NK-92 (cell line): ENCODE data around the gene LYPD4.

ENCODE experiments used
- DNase-seq: peaks from one replicate; lab custom pipeline; 2025; ENCODE audit not compliant: unreplicated experiment; lab: John Stamatoyannopoulos, UW

Gene LYPD4, protein sequence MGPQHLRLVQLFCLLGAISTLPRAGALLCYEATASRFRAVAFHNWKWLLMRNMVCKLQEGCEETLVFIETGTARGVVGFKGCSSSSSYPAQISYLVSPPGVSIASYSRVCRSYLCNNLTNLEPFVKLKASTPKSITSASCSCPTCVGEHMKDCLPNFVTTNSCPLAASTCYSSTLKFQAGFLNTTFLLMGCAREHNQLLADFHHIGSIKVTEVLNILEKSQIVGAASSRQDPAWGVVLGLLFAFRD

DNA sequence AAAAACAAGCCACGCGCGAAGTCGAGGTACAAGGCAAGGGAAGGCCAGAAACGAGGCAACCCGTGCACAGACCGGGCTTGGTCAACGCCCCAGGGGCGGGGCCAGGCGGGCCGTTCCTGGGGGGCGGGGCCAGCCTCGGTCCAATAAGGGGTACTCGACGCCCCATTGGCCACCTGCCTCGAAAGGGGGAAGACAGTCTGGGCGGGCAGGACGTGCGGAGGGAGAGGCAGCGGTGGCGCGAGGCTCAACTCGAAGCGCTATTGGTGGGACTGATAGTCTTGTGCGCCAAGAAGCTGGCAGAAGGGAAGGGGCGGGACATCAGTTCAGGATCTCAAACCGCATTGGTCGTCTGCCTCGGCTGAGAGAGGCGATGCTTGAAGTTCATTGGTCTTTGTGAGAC, at the start of gene LYPD4:
LYPD4 (minus strand) TSS at position 83 of the 400 bp plus-strand sequence. CDS start 5,398 bp downstream, outside the sequence.
- DNase-seq: no peak

DNA sequence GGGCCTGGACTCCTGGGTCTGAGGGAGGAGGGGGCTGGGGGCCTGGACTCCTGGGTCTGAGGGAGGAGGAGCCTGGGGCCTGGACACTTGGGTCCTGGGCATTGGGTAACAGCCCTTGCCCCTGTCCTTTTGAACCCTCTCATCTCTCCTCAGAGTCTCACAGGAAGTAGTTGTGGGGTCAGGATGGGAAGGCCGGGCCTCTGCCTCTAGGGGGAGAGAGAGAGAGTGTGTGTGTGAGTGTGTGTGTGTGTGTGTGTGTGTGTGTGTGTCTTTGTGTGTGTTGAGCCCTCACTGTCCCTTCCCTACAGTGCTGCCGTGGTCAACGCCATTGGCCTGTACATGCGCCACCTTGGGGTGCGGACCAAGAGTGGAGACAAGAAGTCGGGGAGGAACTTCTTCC, 49.4 kb upstream of the LYPD4 start:
- DNase-seq: no peak

DNA sequence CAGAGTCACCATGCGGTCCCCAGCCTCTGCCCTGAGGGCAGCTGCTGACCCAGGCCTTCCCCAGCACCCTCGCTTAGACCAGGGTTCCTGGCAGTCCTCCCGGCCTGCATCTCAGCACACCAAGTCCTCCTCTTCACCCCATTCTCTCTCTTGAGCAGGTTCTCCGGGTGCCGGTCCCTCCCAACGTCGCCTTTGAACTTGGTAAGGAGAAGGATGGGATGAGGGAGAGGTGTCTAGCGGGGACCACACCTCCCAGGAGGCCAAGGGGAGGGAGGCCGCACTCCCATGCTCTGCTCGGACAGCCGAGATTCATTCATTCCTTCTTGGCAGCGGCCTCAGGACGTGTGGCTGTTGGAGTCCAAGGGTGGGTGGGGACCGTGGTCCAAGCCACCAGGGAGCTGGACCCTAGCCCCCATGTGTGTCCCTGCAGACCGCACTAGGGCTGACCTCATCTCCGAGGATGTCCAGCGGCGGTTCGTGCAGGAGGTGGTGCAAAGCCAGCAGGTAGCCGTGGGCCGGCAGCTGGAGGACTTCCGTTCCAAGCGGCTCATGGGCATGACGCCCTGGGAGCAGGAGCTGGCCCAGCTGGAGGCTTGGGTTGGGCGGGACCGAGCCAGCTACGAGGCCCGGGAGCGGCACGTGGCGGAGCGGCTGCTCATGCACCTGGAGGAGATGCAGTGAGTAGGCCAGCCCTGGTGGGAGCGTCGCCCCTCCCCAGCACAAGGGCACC, 47.9 kb upstream of the LYPD4 start:
- DNase-seq: no peak

DNA sequence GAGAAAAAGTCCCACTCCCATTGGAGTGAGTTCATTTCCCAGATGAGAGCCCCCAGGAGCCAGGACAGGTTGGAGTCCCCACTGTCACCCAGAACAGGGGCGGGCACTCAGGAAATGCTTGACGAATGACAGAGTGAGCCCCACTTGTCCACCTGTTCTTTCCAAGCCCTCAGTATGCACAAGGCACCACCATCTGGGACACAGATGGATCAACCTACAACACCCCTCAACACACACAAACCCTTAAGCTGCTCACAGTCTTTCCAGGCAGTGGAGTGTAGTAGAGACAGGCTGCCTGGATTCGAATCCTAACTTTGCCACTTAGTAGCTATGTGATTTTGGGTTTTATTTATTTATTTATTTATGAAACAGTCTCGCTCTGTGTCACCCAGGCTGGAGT, 46.5 kb upstream of the LYPD4 start:
- no peak for DNase-seq

DNA sequence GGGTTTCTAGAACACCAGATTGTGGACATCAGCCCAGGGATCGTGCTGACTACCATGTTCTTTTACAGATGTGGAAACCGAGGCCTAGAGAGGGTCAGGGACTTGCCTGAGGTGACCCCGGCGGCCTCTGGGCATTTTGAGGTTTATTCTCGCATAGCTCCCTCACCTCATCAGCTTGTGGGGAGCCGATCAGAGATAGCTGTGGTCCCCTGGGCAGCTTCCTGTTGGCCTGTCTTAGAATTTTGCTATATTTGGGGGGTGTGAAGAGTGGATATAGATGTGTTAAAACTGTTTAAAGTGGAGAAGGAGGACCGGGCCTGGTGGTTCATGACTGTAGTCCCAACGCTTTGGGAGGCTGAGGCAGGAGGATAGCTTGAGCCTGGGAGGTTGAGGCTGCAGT, 45.4 kb upstream of the LYPD4 start:
- DNase-seq: no peak

DNA sequence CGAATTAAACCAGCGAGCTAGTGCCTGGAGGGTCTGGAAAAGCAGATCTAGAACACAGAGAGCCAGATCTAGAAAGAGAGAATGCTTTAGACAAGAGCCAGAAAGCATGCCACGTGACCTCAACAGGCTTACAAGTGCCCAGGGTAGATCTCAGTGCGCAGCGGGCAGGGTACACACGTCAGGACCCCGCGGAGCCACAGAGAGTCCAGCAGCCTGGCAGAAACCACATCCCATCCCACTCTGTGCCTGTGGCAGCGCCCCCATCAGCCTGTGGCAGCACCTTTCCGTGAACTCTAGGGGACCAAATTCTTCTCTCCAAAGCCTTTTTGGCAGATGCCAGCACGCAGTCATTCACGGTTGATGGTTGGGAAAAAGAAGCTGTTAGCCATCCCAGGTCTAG, 44.4 kb upstream of the LYPD4 start:
- DNase-seq: no peak

DNA sequence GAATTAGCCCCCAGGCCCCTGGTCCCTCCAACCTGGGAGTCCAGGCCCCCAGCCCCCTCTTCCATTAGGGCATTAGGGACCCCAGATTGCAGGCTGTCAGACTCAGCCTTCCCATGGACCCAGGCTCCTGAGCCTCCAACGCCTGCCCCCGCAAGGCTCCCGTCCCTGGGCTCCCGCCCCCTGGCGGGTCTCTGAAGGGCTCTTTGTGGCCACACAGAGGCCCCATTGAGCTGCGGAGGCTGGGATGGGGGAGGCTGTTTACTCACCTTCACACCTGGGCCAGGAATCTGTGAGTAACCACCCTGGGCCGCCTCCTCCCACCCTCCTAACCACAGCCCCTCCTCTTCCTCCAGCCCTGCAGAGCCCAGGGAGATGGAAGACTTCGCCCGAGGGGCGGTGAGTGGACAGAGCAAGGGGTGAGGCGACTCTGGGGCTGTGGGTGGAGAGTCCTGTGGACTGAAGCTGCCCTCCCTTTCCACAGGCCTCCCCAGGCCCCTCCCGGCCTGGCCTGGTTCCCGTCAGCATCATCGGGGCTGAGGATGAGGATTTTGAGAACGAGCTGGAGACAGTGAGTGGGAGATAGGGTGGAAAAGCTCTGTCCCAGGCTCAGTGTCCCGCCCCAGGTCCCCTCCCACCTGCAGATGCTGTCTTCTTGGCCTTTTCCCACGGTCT, 43.4 kb upstream of the LYPD4 start:
- no peak for DNase-seq

DNA sequence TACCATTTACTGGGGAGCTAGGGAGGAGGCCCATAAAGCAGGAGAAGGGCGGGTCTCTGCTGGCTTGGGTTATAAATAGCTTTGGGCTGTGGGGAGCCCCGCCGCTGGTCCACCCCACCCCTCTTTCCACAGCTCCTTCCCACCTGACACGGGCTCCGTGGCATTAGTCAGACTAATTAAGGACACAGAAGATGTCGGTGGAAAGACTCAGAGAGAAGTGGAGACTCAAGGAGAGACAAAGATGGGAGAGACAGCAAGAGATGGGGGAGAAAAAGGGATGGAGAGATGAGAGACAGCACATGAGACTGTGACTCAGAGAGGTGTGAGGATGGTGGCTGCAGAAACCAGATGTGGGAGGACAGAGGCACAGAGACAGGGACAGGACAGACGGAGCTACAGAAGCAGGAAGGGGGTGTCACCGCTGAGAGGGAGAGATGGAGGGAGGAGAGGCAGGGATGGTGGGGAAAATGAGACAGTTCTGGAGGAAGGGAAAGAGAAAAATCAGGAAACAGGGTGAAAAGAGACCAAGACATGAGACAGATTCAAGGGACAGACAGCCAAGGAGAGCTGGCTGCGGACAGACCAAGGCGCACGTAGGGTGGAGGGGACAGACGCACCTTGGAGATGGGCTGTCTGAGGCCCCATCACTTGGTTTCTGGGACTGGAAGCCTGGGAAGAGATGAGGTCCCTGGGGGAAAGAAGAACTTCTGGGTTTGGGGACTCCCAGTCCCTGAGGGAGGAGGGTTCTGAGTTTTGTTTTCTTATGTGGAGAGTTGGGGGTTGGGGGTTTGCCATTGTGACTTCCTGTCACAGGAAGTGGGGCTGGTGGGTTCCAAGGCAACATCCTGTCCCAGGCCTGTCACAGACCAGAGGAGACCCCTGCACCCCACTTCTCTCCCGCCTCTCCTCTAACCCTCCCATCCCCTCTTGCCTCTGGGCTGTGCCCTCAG, 42.6 kb upstream of the LYPD4 start:
- no peak for DNase-seq

DNA sequence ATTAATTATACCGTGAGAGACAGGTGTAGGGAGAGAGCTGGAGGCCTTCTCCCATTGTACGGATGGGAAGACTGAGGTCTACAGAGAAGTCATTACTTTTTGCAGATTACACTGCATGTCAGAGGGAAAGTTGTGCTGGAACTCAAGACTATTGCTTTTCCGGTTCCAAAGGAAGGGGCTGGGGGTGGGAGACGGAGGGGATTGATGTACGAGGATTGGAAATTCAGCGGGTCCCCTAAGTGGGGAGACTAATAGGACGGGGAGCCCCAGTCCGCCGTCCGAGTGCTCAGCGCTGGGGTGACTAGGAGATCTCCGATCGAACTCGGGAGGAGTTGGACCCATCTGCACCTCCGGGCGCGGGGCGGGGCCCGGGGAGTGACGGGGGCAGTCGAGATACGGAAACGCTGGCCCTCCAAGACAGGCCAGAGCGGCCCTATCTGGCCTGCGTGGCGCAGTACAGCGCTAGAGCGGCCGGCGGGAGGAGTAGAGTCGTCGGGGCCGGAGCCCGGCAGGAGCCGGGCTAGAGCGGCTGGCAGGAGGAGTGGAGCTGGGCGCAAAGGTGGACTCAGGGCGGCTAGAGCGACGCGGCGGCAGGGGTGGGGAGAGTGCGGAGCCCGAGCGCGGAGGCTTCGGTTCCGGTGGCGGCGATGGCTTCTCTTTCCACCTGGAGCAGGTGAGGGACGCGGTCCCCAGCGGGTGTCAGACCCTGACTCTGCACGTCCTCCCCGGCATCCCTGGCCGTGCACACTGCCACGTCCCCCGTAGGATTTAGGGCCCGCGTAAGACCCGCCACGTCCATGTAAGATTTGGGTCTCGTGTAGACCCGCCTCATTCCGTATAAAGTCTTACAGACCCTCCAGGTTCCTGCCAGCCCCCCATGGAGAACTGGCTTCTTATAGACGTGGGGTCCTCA, 39.6 kb upstream of the LYPD4 start:
- DNase-seq: no peak

DNA sequence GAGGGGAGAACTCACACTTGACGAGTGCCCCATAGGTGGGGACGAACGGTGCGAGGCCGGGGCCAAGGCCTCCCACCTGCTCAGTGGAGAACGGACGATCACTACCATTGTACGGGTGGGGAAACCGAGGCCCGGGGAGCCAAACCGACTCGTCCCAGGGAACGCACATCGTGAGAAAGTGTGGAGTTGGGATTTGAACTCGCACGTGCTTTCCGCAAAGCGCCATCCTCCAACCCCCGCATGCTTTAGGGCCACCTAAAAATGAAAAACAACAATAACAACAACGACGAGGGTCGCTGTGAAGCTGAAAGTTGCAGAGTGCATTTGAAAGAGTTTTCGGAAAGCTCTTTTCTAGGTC, 39.0 kb upstream of the LYPD4 start:
- DNase-seq: no peak

DNA sequence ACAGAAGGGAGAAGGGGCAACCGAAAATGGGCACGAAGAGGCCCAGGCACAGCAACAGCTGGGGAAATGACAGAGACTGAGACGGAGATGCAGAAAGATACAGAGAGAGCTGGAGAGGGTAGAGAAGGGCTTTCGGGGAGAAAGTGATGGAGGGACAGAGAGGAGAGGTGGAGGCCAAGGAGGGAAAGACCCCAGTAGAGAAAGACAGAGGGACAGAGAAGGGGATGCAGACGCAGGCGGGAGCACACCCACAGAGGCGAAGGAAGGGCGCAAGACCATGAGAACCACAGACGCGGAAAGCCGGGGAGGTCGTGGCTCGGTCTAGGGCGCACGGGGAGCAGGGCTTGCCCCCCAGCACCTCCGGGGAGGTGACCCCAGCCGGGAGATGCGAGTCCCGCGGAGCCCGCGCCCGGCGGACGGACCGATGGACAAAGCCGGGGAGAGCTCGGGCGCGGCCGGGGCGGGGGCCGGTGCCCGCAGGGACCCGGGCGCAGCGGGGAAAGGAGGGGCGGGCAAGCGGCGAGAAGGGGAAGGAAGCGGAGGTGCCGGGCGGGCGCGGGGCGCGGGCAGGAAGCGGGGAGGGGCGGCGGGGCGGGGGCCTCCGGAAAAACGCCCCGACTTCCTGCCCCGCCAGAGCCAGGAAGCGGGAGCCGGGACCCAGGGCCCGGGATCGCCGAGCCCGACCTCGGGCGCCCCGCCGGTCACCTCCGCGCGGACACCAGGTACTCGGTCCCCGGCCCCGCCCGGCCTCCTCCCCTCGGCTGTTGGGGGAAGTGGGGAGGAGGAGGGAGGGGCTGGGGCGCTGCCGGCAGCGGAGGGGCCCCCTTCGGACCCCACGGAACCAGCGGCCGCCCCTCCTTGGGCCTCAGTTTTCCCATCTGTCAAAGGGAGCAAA, 38.3 kb upstream of the LYPD4 start, which contains the start of gene ARHGEF1:
ARHGEF1 (plus strand) TSS at position 617 of the 895 bp plus-strand sequence. CDS start 4,899 bp downstream, outside the sequence.
- no peak for DNase-seq

DNA sequence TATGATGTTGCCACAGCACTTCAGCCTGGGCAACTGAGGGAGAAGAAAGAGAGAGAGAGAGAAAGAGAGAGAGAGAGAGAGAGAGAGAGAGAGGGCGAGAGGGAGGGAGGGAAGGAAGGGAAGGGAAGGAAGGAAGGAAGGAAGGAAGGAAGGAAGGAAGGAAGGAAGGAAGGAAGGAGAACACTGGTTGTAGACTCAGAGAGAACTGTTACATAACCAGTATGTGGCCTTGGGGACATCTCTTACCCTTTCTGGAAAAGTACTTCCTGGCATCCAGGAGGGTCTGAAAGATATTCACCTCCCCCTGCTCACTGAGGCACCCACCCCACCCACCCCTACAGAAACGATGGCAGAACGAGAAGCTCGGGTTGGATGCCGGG, 35.8 kb upstream of the LYPD4 start:
- DNase-seq: no peak

DNA sequence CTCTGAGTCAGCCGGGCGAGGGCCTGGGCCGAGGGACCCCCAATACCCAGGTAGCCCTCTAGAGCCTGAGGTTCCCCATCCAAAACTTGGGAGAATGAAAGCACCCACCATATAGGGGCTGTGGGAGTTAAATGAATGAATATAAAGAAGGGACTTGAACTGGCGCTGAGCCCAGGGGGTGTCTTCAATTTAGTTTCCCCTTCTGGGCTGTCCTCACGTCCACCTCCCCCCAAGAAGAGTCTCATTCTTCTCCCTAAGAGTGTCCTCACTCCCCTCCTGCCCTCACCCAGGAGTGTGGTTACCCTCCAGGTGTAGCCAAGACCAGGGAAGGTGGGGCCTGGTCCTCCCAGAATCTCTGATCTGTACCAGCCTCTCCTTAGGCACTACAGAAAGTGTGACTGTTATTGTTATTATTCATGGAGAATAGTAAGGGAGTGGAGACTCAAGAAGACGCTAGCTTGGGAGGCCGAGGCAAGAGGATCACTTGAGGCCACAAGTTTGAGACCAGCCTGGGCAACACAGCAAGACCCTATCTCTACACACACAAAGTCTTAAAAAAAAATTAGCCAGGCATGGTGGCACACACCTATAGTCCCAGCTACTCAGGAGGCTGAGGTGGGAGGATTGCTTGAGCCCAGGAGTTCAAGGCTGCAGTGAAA, 35.3 kb upstream of the LYPD4 start:
- no peak for DNase-seq

DNA sequence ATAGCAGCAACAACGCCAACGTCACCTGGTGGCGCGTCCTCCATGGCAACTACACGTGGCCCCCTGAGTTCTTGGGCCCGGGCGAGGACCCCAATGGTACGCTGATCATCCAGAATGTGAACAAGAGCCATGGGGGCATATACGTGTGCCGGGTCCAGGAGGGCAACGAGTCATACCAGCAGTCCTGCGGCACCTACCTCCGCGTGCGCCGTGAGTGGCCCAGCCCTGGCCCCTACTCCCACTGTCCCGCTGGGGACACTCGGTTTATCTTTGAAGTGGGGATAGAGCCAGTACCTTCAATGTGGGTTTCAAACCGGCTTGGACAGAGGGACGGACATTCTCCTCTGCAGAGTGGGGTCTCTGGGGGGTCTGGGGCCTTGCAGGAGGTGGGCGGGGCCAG, 34.6 kb upstream of the LYPD4 start:
- no peak for DNase-seq

DNA sequence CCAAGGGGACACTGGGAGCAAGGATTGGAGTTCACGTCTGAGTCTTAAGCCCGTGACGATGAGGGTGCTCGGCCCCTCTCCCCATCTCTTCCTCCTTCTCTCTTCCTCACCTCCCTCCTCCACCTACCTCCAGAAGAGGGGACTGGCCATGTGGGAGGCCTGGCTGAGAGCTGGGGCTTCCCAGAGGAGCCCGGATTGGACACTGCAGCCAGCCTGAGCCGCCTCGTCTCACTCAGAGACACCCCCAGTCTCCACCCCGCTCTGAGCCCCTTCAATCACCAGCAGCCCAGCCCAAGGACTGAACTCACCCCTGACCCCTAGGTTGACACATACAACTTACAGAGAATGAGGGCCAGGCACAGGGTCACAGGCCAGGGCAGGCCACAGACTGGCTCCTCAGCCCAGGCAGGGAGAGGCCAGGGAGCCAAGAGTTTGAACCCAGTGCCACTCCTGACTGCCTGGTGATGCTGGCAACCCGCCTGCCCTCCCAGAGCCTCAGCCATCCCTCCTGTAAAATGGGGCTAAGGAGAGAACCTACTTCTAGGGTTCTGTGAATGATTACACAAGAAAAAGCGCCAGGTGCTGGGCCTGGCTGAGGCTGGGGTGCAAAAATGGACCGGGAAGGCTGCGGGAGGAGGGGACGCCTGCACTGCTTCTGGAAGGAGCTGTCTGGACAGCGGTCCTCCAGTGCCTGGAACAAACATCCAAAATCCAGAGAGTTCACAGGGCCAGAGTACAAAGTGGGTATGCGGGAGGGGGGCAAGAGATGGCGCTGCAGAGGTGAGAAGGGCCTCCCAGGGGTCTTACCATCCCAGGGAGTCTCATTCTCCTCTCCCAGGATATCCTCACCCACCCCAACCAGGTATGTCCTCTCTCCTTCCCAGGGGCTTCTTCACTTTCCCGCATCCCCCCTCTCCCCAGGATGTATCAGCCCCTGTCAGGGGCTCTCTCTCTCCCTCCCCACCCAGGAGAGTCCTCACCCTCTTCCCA, 33.7 kb upstream of the LYPD4 start:
- no peak for DNase-seq

DNA sequence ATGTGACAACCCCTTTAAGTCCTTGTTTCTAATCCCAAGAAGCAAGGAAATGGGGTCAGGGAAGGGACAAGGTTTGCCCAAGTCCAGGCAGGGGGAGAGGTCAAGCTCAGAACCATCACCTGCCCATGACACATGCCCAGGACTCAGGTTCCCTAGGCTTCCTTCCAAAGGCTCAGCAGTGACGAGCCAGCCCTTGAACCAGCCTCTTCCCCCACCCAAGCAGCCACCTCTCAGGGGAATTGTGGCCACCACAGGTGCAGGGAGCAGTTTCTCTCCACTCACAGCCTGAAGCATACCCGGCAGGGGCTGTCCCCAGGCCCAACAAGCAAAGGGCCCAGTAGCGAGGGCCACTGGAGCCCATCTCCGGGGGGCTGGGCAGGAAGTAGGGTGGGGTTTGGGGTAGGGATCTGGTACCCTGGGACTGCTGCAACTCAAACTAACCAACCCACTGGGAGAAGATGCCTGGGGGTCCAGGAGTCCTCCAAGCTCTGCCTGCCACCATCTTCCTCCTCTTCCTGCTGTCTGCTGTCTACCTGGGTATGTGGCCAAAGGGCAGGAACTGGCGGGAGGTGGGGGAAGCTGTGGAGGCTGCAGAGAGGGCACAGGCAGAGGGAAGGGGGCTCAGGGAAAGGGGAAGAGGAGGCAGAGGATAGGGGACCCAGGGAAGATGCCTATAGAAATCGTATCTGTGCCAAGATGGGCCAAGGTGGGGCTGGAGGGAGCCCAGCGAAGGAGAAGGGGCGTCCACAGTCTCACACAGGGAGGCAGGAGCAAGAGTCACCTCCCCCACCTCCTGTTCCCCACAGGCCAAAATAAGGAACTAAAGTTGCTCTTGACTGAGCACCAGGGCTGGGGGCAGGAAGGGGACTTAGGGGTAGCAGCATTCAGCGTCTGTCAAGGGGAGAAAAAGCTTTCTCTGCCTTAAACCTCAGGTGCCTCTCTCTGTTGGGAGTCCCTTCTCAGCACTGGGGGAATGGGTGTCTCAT, 32.7 kb upstream of the LYPD4 start, which contains the start of gene CD79A:
CD79A (plus strand) TSS at position 433 of the 986 bp plus-strand sequence; CDS start at position 459, 26 bp downstream.
- no peak for DNase-seq
